CD8-positive, alpha-beta memory T cell (primary cell): Measurements from ENCODE around the gene MVB12B. TPM values are rescaled to one million over a fixed set of nuclear protein-coding genes. Genes with fewer than 3 reads are reported as not detected.

Source experiments
- CTCF ChIA-PET: fragments of 350-600 bp; sonication (Branson Sonifier 250); formaldehyde crosslinking; loops from one replicate; lab custom pipeline; 2021; ENCODE audit warnings: antibody characterized with exemption; lab: Charles Lee
- POLR2A ChIA-PET: fragments of 350-600 bp; sonication (Branson Sonifier 250); formaldehyde crosslinking; loops from one replicate; lab custom pipeline; 2021; ENCODE audit warnings: antibody characterized with exemption; lab: Charles Lee
- DNase-seq, 5 donors: peaks; one replicate each; pipeline versions ENCODE4 v3.0.0 to v3.0.0-alpha.2; 2020 to 2022; ENCODE audit warnings: mixed read lengths in 1 of 5
- H3K27ac ChIP-seq: one replicate; pipeline ENCODE4 v1.7.0; 2013; ENCODE audit warnings: low read depth, mild to moderate bottlenecking, low read length, moderate library complexity
- H3K27me3 ChIP-seq: 2 replicates; pipeline ENCODE4 v1.7.0; 2013; ENCODE audit warnings: low read length, mild to moderate bottlenecking; ENCODE audit not compliant: insufficient read depth, poor library complexity, severe bottlenecking
- H3K36me3 ChIP-seq: 2 replicates; pipeline ENCODE4 v1.7.0; 2013; ENCODE audit warnings: mild to moderate bottlenecking, low read length, moderate library complexity; ENCODE audit not compliant: insufficient read depth
- H3K4me1 ChIP-seq: 2 replicates; pipeline ENCODE4 v1.7.0; 2013; ENCODE audit warnings: mild to moderate bottlenecking, low read length, moderate library complexity; ENCODE audit not compliant: insufficient read depth
- H3K4me3 ChIP-seq: 2 replicates; pipeline ENCODE4 v1.7.0; 2013; ENCODE audit warnings: mild to moderate bottlenecking, low read length
- H3K9me3 ChIP-seq: 2 replicates; pipeline ENCODE4 v1.7.0; 2013; ENCODE audit warnings: mild to moderate bottlenecking, low read length
- H3K27ac Mint-ChIP-seq, 8 donors: one replicate each; pipeline ENCODE4 v1.8.0; 2020 to 2021; ENCODE audit warnings: mixed read lengths in 8 of 8, mild to moderate bottlenecking in 6 of 8, inconsistent platforms in 3 of 8, moderate library complexity in 3 of 8
- H3K27me3 Mint-ChIP-seq, 2 donors: one replicate each; pipeline ENCODE4 v1.8.0; 2020 to 2021; ENCODE audit warnings: mixed read lengths in 2 of 2, mild to moderate bottlenecking in 1 of 2, moderate library complexity in 1 of 2
- H3K36me3 Mint-ChIP-seq, 3 donors: one replicate each; pipeline ENCODE4 v1.8.0; 2020 to 2021; ENCODE audit warnings: mixed read lengths in 3 of 3, inconsistent platforms in 1 of 3, mild to moderate bottlenecking in 1 of 3
- H3K4me1 Mint-ChIP-seq, 3 donors: one replicate each; pipeline ENCODE4 v1.8.0; 2020 to 2021; ENCODE audit warnings: mixed read lengths in 3 of 3, inconsistent platforms in 1 of 3, mild to moderate bottlenecking in 1 of 3
- H3K4me3 Mint-ChIP-seq, 7 donors: one replicate each; pipeline ENCODE4 v1.8.0; 2020 to 2021; ENCODE audit warnings: mixed read lengths in 7 of 7, mild to moderate bottlenecking in 6 of 7, moderate library complexity in 4 of 7, inconsistent platforms in 2 of 7
- H3K9me3 Mint-ChIP-seq, 5 donors: one replicate each; pipeline ENCODE4 v1.8.0; 2020 to 2022; ENCODE audit warnings: mixed read lengths in 5 of 5, mild to moderate bottlenecking in 3 of 5, moderate library complexity in 2 of 5, inconsistent platforms in 1 of 5
- polyA plus RNA-seq: library from polyadenylated mRNA; unstranded; fragments of 300-500 nt; fragmentation: Illumina TruSeq; gene quantifications from one replicate; pipeline ENCODE4 v1.2.3, GENCODE V29; 2021
- total RNA-seq, 2 experiments: library from RNA; stranded (reverse); gene quantifications; one replicate each; pipeline ENCODE4 v1.2.3, GENCODE V29; 2021

Gene MVB12B
- total and polyA plus RNA-seq, 3 experiments from 2014 or later: 11.0 to 13.1 (median 12.7) TPM

DNA sequence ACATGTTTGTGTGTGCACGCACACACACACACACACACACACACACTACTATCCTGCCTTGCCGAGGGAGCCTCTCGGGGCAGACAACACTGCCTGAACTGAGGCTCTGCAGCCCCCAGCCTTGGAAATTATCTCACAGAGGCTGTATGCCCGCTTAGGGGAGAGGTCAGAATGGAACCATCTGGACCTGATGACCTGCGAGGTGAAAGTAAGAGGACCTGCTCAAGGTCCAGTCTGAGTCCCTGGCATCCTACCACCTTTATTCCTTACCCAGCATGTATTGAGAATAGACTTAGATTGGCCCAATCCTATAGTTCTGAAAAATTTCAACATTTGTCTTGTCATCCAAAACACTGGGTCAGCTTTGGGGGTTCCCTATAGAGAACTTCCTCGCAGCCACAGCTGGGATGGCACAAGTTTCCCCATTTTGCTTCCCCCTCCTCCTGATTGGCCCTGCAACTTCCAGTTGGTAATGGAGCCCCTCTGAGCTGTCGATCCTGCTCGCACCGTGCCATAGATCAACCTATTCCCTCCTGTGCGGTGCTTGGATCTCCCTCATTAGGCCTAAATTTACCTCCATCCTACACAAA, 10.2 kb downstream of the MVB12B start:
- no peak overlapping the region for H3K4me3 ChIP-seq
- Mint-ChIP-seq H3K36me3 (peaks cover 5 to 58% (median 12%) of the 10 kb centered on the region in 3 donors), H3K4me1 (peaks cover 18 to 90% (median 50%) of the 10 kb centered on the region in 3 donors), H3K9me3 (no peaks in the 10 kb centered on the region), H3K27me3 (no peaks in the 10 kb centered on the region), H3K27ac (peak overlapping the region in 2 of 8 donors; percentile 13 to 83), H3K4me3 (no peak overlapping the region)
- no peaks in the 10 kb centered on the region for H3K27me3 ChIP-seq
- no peak overlapping the region for H3K27ac ChIP-seq
- DNase-seq: no peak
- peaks cover 11% of the 10 kb centered on the region for H3K36me3 ChIP-seq
- CTCF ChIA-PET: interaction anchor here (1.2 to 1.8 kb wide), 4 partner anchors 9 to 60 kb away, joined by 5 to 10 read pairs (median 5); partner anchors contain the start of gene MVB12B
- H3K9me3 ChIP-seq: no peaks in the 10 kb centered on the region
- POLR2A ChIA-PET: interaction anchor here (0.7 kb wide), 1 partner anchor 11 kb away, joined by 4 read pairs; no protein-coding TSS in a partner anchor
- H3K4me1 ChIP-seq: peaks cover 3% of the 10 kb centered on the region

DNA sequence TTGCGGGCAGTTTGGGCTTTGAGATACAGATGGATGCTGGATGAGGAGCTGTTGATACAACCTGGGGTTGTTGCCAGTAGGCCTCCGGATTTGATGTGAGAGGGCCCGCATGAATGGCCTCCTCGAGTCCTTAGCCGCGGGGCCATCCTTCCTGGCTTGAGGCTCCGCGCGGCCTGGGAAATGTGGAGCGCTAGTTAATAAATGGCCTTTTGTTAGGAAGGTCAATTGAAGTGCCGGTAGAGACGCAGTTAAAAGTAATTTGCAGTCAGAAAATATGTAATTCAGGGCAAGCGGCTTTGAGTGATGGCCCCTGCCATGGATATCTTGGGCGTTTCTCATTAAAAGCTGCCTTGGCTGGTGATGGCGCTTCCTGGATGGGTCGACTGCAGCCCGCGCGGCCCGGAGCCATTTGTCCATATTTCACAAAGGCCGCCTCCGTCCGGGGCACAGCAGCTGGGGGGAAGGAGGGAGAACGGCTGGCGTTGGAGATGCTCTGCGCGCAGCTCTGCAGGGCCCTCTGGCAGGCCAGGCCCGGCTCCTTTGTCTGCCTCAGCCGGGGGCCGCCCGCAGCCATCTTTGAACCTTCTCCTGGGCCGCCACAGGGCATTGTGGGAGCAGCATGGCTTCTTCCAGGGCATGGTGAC, 11.2 kb downstream of the MVB12B start:
- H3K4me1 Mint-ChIP-seq: peaks cover 10 to 90% (median 46%) of the 10 kb centered on the region in 3 donors
- H3K27ac ChIP-seq: no peak overlapping the region
- no peaks in the 10 kb centered on the region for H3K4me1 ChIP-seq
- H3K4me3 Mint-ChIP-seq: no peak overlapping the region
- CTCF ChIA-PET: interaction anchor here (1.2 to 1.7 kb wide), 3 partner anchors 10 to 59 kb away, joined by 5 to 10 read pairs (median 5); no protein-coding TSS in a partner anchor
- no peaks in the 10 kb centered on the region for H3K27me3 Mint-ChIP-seq
- no peak for DNase-seq
- peaks cover 11% of the 10 kb centered on the region for H3K36me3 ChIP-seq
- peaks cover 5 to 64% (median 16%) of the 10 kb centered on the region in 3 donors for H3K36me3 Mint-ChIP-seq
- no peaks in the 10 kb centered on the region for H3K9me3 Mint-ChIP-seq
- POLR2A ChIA-PET: no interaction called here
- no peak overlapping the region for H3K4me3 ChIP-seq
- H3K9me3 ChIP-seq: no peaks in the 10 kb centered on the region
- H3K27ac Mint-ChIP-seq: peak overlapping the region in 1 of 8 donors; percentile 82
- no peaks in the 10 kb centered on the region for H3K27me3 ChIP-seq

DNA sequence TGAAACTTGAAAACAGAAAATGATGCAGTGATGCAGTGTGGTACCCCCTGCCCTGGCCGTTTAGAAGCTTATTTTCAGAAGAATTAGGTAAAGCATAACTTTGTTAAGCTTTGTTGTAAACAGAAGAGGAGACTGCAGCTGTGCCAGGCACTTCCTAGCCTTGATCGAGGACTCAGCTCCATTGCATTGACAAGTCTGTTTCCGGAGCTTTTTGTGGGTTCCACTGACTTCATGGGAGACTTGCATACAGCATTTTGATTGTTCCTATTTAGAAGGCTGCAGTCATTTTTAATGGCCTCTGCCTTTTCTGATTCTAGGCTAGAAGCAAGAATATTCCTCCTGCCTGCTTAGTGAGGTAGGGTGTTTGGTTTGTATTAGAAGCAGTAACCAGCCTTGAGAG, 12.3 kb downstream of the MVB12B start:
- Mint-ChIP-seq H3K4me1 (peaks cover 8 to 88% (median 44%) of the 10 kb centered on the region in 3 donors), H3K36me3 (peaks cover 5 to 70% (median 18%) of the 10 kb centered on the region in 3 donors), H3K4me3 (no peak overlapping the region), H3K9me3 (no peaks in the 10 kb centered on the region), H3K27me3 (no peaks in the 10 kb centered on the region), H3K27ac (peak overlapping the region in 2 of 8 donors; percentile 7 to 28)
- CTCF ChIA-PET: interaction anchor here (1.4 kb wide), 1 partner anchor 153 kb away, joined by 4 read pairs; no protein-coding TSS in a partner anchor
- Histone ChIP-seq H3K4me3 (no peak overlapping the region), H3K27ac (no peak overlapping the region), H3K9me3 (no peaks in the 10 kb centered on the region), H3K36me3 (peaks cover 11% of the 10 kb centered on the region), H3K4me1 (no peaks in the 10 kb centered on the region), H3K27me3 (no peaks in the 10 kb centered on the region)
- DNase-seq: no peak
- POLR2A ChIA-PET: no interaction called here

DNA sequence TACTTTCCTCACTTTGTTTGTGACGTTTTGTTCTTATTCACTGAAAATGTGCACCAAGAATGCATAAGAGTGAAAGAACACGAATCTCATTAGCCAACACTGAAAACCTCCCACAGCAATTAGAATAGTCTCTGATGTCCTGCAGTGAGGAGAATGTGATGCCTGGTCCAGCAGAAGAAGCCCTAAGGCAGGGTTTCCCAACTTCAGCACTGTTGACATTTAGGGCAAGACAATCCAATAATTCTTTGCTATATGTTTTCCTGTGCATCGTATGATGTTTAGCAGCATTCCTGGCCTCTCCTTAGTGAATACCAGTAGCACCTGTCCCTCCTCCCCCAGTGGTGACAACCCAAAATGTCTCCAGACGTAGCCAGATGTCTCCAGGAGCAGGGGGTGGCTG, 14.8 kb downstream of the MVB12B start:
- Mint-ChIP-seq H3K4me1 (peaks cover 9 to 87% (median 48%) of the 10 kb centered on the region in 3 donors), H3K9me3 (no peaks in the 10 kb centered on the region), H3K36me3 (peaks cover 12 to 83% (median 28%) of the 10 kb centered on the region in 3 donors), H3K4me3 (no peak overlapping the region), H3K27me3 (peaks cover 0 to 2% of the 10 kb centered on the region in 2 donors), H3K27ac (peak overlapping the region in 1 of 8 donors; percentile 29)
- ChIA-PET POLR2A (no interaction called here), CTCF (interaction anchor here (1.4 to 3.3 kb wide), 3 partner anchors 23 to 150 kb away, joined by 3 to 14 read pairs (median 4); no protein-coding TSS in a partner anchor)
- Histone ChIP-seq H3K4me3 (no peak overlapping the region), H3K27me3 (no peaks in the 10 kb centered on the region), H3K36me3 (peaks cover 14% of the 10 kb centered on the region), H3K27ac (no peak overlapping the region), H3K4me1 (no peaks in the 10 kb centered on the region), H3K9me3 (no peaks in the 10 kb centered on the region)
- no peak for DNase-seq

DNA sequence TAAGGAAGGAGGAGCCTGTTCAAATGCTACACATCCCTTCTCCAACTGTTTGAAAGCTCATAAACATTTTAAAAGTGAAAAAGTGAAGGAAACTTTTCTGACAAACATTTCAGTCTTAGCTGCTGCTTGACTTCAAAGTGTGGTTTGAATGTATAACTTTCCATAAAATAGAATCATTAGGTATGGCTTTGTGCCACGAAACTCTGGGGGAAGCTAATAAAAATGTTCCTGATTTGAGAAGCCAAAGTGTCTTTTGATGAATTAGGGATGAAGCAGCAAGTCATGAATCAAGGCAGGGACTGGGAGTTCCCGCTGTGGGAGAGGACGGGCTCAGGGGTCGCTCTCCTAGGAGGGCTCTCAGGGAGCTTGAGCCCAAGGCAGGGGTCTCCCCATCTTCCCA, 15.3 kb downstream of the MVB12B start:
- Mint-ChIP-seq H3K27me3 (peaks cover 0 to 2% of the 10 kb centered on the region in 2 donors), H3K4me1 (peaks cover 8 to 87% (median 52%) of the 10 kb centered on the region in 3 donors), H3K9me3 (no peaks in the 10 kb centered on the region), H3K4me3 (no peak overlapping the region), H3K36me3 (peaks cover 12 to 83% (median 28%) of the 10 kb centered on the region in 3 donors), H3K27ac (peak overlapping the region in 1 of 8 donors; percentile 29)
- Histone ChIP-seq H3K4me1 (no peaks in the 10 kb centered on the region), H3K4me3 (no peak overlapping the region), H3K36me3 (peaks cover 14% of the 10 kb centered on the region), H3K27me3 (no peaks in the 10 kb centered on the region), H3K27ac (no peak overlapping the region), H3K9me3 (no peaks in the 10 kb centered on the region)
- ChIA-PET CTCF (interaction anchor here (1.2 to 3.3 kb wide), 4 partner anchors 24 to 149 kb away, joined by 3 to 14 read pairs (median 4); no protein-coding TSS in a partner anchor), POLR2A (no interaction called here)
- no peak for DNase-seq

DNA sequence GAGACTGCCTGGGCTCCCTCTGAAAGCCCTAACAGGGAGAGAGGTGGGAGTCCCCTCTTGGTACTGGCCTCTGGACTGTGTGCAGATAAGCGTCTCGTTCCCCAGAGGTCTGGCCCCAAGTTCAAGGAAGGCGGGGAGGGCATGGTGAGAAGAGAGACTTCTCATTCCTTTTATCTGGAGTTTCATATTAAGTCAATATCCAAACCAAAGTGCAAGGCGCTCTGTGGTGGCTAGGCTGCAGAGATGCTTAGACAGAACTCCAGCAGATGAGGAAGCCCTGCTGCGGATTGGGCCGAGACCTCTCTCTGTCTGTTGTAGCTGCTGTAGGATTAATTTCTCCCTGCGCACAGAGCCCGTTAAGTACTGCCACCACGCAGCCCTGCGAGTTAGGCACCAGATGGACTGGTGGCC, 16.0 kb downstream of the MVB12B start:
- H3K4me3 Mint-ChIP-seq: no peak overlapping the region
- no peaks in the 10 kb centered on the region for H3K9me3 Mint-ChIP-seq
- DNase-seq: no peak
- no peak overlapping the region for H3K27ac ChIP-seq
- H3K36me3 Mint-ChIP-seq: peaks cover 12 to 85% (median 28%) of the 10 kb centered on the region in 3 donors
- no peaks in the 10 kb centered on the region for H3K9me3 ChIP-seq
- no peaks in the 10 kb centered on the region for H3K27me3 ChIP-seq
- H3K4me1 Mint-ChIP-seq: peaks cover 8 to 85% (median 49%) of the 10 kb centered on the region in 3 donors
- H3K4me3 ChIP-seq: no peak overlapping the region
- peaks cover 14% of the 10 kb centered on the region for H3K36me3 ChIP-seq
- H3K27me3 Mint-ChIP-seq: peaks cover 0 to 2% of the 10 kb centered on the region in 2 donors
- no peaks in the 10 kb centered on the region for H3K4me1 ChIP-seq
- ChIA-PET POLR2A (no interaction called here), CTCF (interaction anchor here (1.2 to 3.3 kb wide), 4 partner anchors 25 to 149 kb away, joined by 3 to 14 read pairs (median 4); no protein-coding TSS in a partner anchor)
- no peak overlapping the region for H3K27ac Mint-ChIP-seq

DNA sequence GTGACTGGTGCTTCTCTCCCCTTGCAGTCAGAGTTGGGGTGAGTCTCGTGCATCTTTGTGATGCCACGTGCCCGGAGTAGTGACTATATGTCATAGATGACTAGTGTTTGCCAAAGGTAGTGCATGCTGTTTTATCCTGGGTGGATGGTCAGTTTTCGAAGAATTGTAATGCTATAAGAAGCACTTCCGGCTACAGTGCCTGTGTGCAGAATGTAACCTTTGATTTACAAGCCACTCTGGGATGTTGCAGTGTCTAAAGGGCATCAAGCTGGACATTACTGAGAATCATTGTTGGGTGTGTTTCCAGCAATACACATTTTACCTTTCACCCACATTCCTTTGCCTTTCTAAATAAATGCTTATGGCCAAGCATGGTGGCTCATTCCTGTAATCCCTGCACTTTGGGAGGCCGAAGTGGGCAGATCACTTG, 16.7 kb downstream of the MVB12B start:
- CTCF ChIA-PET: interaction anchor here (1.7 kb wide), 1 partner anchor 25 kb away, joined by 4 read pairs; no protein-coding TSS in a partner anchor

More for the DNA sequence above, 16.7 kb downstream of the MVB12B start:
- H3K4me1 Mint-ChIP-seq: peaks cover 6 to 85% (median 48%) of the 10 kb centered on the region in 3 donors
- no peak for DNase-seq
- Histone ChIP-seq H3K9me3 (no peaks in the 10 kb centered on the region), H3K27ac (no peak overlapping the region), H3K36me3 (peaks cover 14% of the 10 kb centered on the region), H3K4me1 (no peaks in the 10 kb centered on the region), H3K4me3 (no peak overlapping the region), H3K27me3 (no peaks in the 10 kb centered on the region)
- POLR2A ChIA-PET: no interaction called here
- peaks cover 12 to 84% (median 28%) of the 10 kb centered on the region in 3 donors for H3K36me3 Mint-ChIP-seq
- no peaks in the 10 kb centered on the region for H3K9me3 Mint-ChIP-seq
- peak overlapping the region in 1 of 8 donors; percentile 28 for H3K27ac Mint-ChIP-seq
- H3K27me3 Mint-ChIP-seq: peaks cover 0 to 2% of the 10 kb centered on the region in 2 donors
- H3K4me3 Mint-ChIP-seq: no peak overlapping the region
